ACC112 (cell line): ENCODE measurements around the gene GALNT10.

Experiments
- H2AFZ ChIP-seq: fragments of 200-600 bp; sonication (generic); one replicate; pipeline ENCODE4 v1.6.0; 2017; ENCODE audit warnings: antibody characterized with exemption, low read length; ENCODE audit not compliant: unreplicated experiment
- H3K27ac ChIP-seq: fragments of 200-600 bp; sonication (generic); 2 replicates; pipeline ENCODE4 v1.5.1; 2014; ENCODE audit warnings: low read depth, mild to moderate bottlenecking, antibody characterized with exemption, low read length, moderate library complexity
- H3K27me3 ChIP-seq: fragments of 200-600 bp; sonication (generic); 2 replicates; pipeline ENCODE4 v1.6.1; 2014; ENCODE audit warnings: mild to moderate bottlenecking, antibody characterized with exemption, low read length, moderate library complexity, mixed read lengths; ENCODE audit not compliant: insufficient read depth
- H3K36me3 ChIP-seq: fragments of 200-600 bp; sonication (generic); 2 replicates; pipeline ENCODE4 v1.6.1; 2016; ENCODE audit warnings: mild to moderate bottlenecking, antibody characterized with exemption, low read length, moderate library complexity, mixed read lengths; ENCODE audit not compliant: insufficient read depth
- H3K4me1 ChIP-seq: fragments of 200-600 bp; sonication (generic); one replicate; pipeline ENCODE4 v1.6.1; 2016; ENCODE audit warnings: low read length, mixed read lengths; ENCODE audit not compliant: insufficient read depth, unreplicated experiment, control insufficient read depth
- H3K4me3 ChIP-seq: fragments of 200-600 bp; sonication (generic); 2 replicates; pipeline ENCODE4 v1.5.1; 2014; ENCODE audit warnings: mild to moderate bottlenecking, low read depth, low read length
- H3K79me2 ChIP-seq: fragments of 200-600 bp; sonication (generic); one replicate; pipeline ENCODE4 v1.6.0; 2016; ENCODE audit warnings: low read length; ENCODE audit not compliant: control insufficient read depth, unreplicated experiment, insufficient read depth

The GALNT10 gene

GRCh38 chr5:154296525-154297159 lies 106.1 kb downstream of the GALNT10 start:
- Histone ChIP-seq H3K4me3 (no peak overlapping the region), H2AFZ (no peak overlapping the region), H3K36me3 (peaks cover 12% of the 10 kb centered on the region), H3K4me1 (no peaks in the 10 kb centered on the region), H3K27ac (no peak overlapping the region), H3K79me2 (no peaks in the 10 kb centered on the region), H3K27me3 (no peaks in the 10 kb centered on the region)

- no peaks in the 10 kb centered on the region for H3K4me1 ChIP-seq
- H3K79me2 ChIP-seq = no peaks in the 10 kb centered on the region
- H3K36me3 ChIP-seq = peaks cover 24% of the 10 kb centered on the region
- H3K4me3 ChIP-seq = no peak overlapping the region
- no peak overlapping the region for H2AFZ ChIP-seq
- no peaks in the 10 kb centered on the region for H3K27me3 ChIP-seq
- no peak overlapping the region for H3K27ac ChIP-seq
Measured at GRCh38 chr5:154298065-154298464, 107.5 kb downstream of the GALNT10 start.

- Histone ChIP-seq H3K4me1 (no peaks in the 10 kb centered on the region), H2AFZ (no peak overlapping the region), H3K27me3 (no peaks in the 10 kb centered on the region), H3K36me3 (peaks cover 42% of the 10 kb centered on the region), H3K27ac (no peak overlapping the region), H3K79me2 (no peaks in the 10 kb centered on the region), H3K4me3 (no peak overlapping the region)
Measured at GRCh38 chr5:154300207-154300883, 109.8 kb downstream of the GALNT10 start.

- Histone ChIP-seq H3K4me3 (no peak overlapping the region), H2AFZ (no peak overlapping the region), H3K27ac (no peak overlapping the region), H3K36me3 (peaks cover 47% of the 10 kb centered on the region), H3K79me2 (no peaks in the 10 kb centered on the region), H3K27me3 (no peaks in the 10 kb centered on the region), H3K4me1 (no peaks in the 10 kb centered on the region)
Measured at GRCh38 chr5:154301726-154302125, 111.2 kb downstream of the GALNT10 start.

GRCh38 chr5:154302161-154302560 lies 111.6 kb downstream of the GALNT10 start:
- H3K79me2 ChIP-seq = no peaks in the 10 kb centered on the region
- peaks cover 47% of the 10 kb centered on the region for H3K36me3 ChIP-seq
- no peak overlapping the region for H3K4me3 ChIP-seq
- H3K4me1 ChIP-seq = no peaks in the 10 kb centered on the region
- H3K27ac ChIP-seq = no peak overlapping the region
- no peak overlapping the region for H2AFZ ChIP-seq
- H3K27me3 ChIP-seq = no peaks in the 10 kb centered on the region

GRCh38 chr5:154303133-154303532 lies 112.6 kb downstream of the GALNT10 start:
- Histone ChIP-seq H3K27me3 (no peaks in the 10 kb centered on the region), H3K36me3 (peaks cover 43% of the 10 kb centered on the region), H3K27ac (no peak overlapping the region), H2AFZ (no peak overlapping the region), H3K4me3 (no peak overlapping the region), H3K79me2 (no peaks in the 10 kb centered on the region), H3K4me1 (peaks cover 6% of the 10 kb centered on the region)

GRCh38 chr5:154308443-154309370 lies 118.2 kb downstream of the GALNT10 start:
- peaks cover 23% of the 10 kb centered on the region for H3K36me3 ChIP-seq
- peak overlapping the region; percentile 76 for H3K27ac ChIP-seq
- peaks cover 41% of the 10 kb centered on the region for H3K4me1 ChIP-seq
- peaks cover 3% of the 10 kb centered on the region for H3K79me2 ChIP-seq
- H2AFZ ChIP-seq = peak overlapping the region; percentile 42
- H3K4me3 ChIP-seq = no peak overlapping the region
- H3K27me3 ChIP-seq = no peaks in the 10 kb centered on the region

GRCh38 chr5:154309371-154309745 lies 118.8 kb downstream of the GALNT10 start:
- no peak overlapping the region for H2AFZ ChIP-seq
- H3K4me1 ChIP-seq = peaks cover 41% of the 10 kb centered on the region
- H3K27ac ChIP-seq = peak overlapping the region; percentile 76
- H3K4me3 ChIP-seq = no peak overlapping the region
- H3K79me2 ChIP-seq = peaks cover 3% of the 10 kb centered on the region
- no peaks in the 10 kb centered on the region for H3K27me3 ChIP-seq
- peaks cover 20% of the 10 kb centered on the region for H3K36me3 ChIP-seq

GRCh38 chr5:154309805-154310204 lies 119.3 kb downstream of the GALNT10 start:
- Histone ChIP-seq H2AFZ (no peak overlapping the region), H3K4me1 (peaks cover 41% of the 10 kb centered on the region), H3K27ac (peak overlapping the region; percentile 76), H3K4me3 (no peak overlapping the region), H3K27me3 (no peaks in the 10 kb centered on the region), H3K36me3 (peaks cover 18% of the 10 kb centered on the region), H3K79me2 (peaks cover 3% of the 10 kb centered on the region)

GRCh38 chr5:154311362-154311761 lies 120.8 kb downstream of the GALNT10 start:
- Histone ChIP-seq H3K27me3 (no peaks in the 10 kb centered on the region), H3K36me3 (peaks cover 15% of the 10 kb centered on the region), H3K4me3 (no peak overlapping the region), H3K4me1 (peaks cover 41% of the 10 kb centered on the region), H3K79me2 (peaks cover 3% of the 10 kb centered on the region), H3K27ac (no peak overlapping the region), H2AFZ (no peak overlapping the region)
